Pons (tissue), 1 donor: ENCODE data around the gene BSPH1.
"Not testable (repeated sequence)": the region's sequence is repeated elsewhere in the genome, so short reads cannot be mapped to it uniquely, and the experiment has no call there.

ENCODE experiments used
- DNase-seq: peaks from one replicate; pipeline ENCODE4 v3.0.0-alpha.2; 2016; ENCODE audit warnings: low spot score

The BSPH1 gene

GRCh38 chr19:47992070-47992469 lies at the start of gene BSPH1:
Gene BSPH1, minus strand, starts transcription at chr19:47992170. Its CDS starts 89 bp downstream, at chr19:47992081.
- no peak for DNase-seq

GRCh38 chr19:48036765-48037164 lies 44.8 kb upstream of the BSPH1 start:
- DNase-seq, result no peak

- DNase-seq, result no peak
Observed at GRCh38 chr19:48033604-48034003, 41.6 kb upstream of the BSPH1 start.

GRCh38 chr19:48030073-48030472 lies 38.1 kb upstream of the BSPH1 start:
- no peak for DNase-seq

- no peak for DNase-seq
Observed at GRCh38 chr19:48029431-48029830, 37.5 kb upstream of the BSPH1 start.

GRCh38 chr19:48025480-48025879 lies 33.5 kb upstream of the BSPH1 start:
- DNase-seq, result no peak

GRCh38 chr19:48023518-48023917 lies 31.5 kb upstream of the BSPH1 start:
- DNase-seq, result no peak

- DNase-seq, result no peak
Observed at GRCh38 chr19:48023011-48023410, 31.0 kb upstream of the BSPH1 start.

- no peak for DNase-seq
Observed at GRCh38 chr19:48020686-48021085, 28.7 kb upstream of the BSPH1 start.

- no peak for DNase-seq
Observed at GRCh38 chr19:48010932-48011758, 19.2 kb upstream of the BSPH1 start.

- no peak for DNase-seq
Observed at GRCh38 chr19:48006762-48007161, 14.8 kb upstream of the BSPH1 start.

- DNase-seq, result no peak
Observed at GRCh38 chr19:48004236-48004635, 12.3 kb upstream of the BSPH1 start.

GRCh38 chr19:48000846-48001245 lies 8.9 kb upstream of the BSPH1 start:
- DNase-seq, result no peak

- DNase-seq, result no peak
Observed at GRCh38 chr19:47998800-47999199, 6.8 kb upstream of the BSPH1 start.

- DNase-seq, result no peak
Observed at GRCh38 chr19:47996230-47996727, 4.3 kb upstream of the BSPH1 start.

GRCh38 chr19:47994209-47994802 lies 2.3 kb upstream of the BSPH1 start, which contains the start of gene ELSPBP1:
Gene ELSPBP1, plus strand, starts transcription at chr19:47994632. Its CDS starts 14,036 bp downstream, at chr19:48008668.
- no peak for DNase-seq

- DNase-seq, result no peak
Observed at GRCh38 chr19:47991191-47991808, 670 bp downstream of the BSPH1 start.

GRCh38 chr19:47973529-47973928 lies 18.4 kb downstream of the BSPH1 start:
- DNase-seq, result no peak

- not testable (repeated sequence) for DNase-seq
Observed at GRCh38 chr19:47955936-47956335, 36.0 kb downstream of the BSPH1 start.

GRCh38 chr19:47952132-47952531 lies 39.8 kb downstream of the BSPH1 start:
- DNase-seq, result not testable (repeated sequence)

- not testable (repeated sequence) for DNase-seq
Observed at GRCh38 chr19:47949852-47950521, 42.0 kb downstream of the BSPH1 start.

GRCh38 chr19:47928581-47928980 lies 63.4 kb downstream of the BSPH1 start:
- not testable (repeated sequence) for DNase-seq
